GM12865 (cell line): ENCODE results near the gene ORAI3.

Experiments used
- DNase-seq: peaks from one replicate; pipeline ENCODE4 v3.0.0; 2010; ENCODE audit warnings: low read depth
- H3K4me3 ChIP-seq: 2 replicates; pipeline ENCODE4 v1.5.1; 2011; ENCODE audit warnings: mild to moderate bottlenecking, low read depth, low read length, control low read depth
- CTCF ChIP-seq: IDR thresholded peaks from 2 replicates; pipeline ENCODE4 v1.5.1; 2011; ENCODE audit warnings: low read length, control low read depth, low read depth, inconsistent platforms; ENCODE audit not compliant: insufficient read depth; ENCODE audit errors: missing control alignments

ORAI3 gene

DNA sequence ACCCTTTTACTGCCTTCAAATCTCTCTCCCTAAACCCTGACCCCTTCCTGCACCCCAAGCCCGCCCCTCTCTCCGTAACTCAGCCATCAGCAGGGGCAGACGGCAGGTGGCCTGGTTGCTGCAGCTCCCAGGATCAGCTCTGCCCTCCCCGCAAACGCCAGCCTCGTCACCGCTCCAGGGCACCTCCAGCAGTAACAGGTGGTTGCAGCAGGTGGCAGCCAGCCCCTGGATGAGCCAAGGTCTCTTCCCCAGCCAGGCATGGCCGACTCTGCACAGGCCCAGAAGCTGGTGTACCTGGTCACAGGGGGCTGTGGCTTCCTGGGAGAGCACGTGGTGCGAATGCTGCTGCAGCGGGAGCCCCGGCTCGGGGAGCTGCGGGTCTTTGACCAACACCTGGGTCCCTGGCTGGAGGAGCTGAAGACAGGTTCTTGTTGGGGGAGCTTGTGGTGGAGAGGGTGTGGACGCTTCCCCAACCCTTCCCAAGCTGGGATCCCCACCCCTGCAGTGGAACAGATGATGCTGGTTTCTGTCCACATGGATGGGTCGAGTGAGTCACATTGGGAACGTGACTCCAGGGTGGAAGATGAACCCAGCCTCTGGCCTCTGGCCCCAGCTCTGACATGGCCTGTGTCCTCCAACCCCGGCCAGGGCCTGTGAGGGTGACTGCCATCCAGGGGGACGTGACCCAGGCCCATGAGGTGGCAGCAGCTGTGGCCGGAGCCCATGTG lies 36.7 kb downstream of the ORAI3 start:
- no peak for TF ChIP-seq CTCF
- no peak overlapping the region for H3K4me3 ChIP-seq
- no peak for DNase-seq

GRCh38 chr16:30986129-30986991 lies 37.5 kb downstream of the ORAI3 start:
- TF ChIP-seq CTCF, result no peak
- DNase-seq, result no peak
- no peak overlapping the region for H3K4me3 ChIP-seq

GRCh38 chr16:30987581-30988190 lies 38.8 kb downstream of the ORAI3 start:
- no peak for TF ChIP-seq CTCF
- DNase-seq, result no peak

GRCh38 chr16:30989469-30990047 lies 40.7 kb downstream of the ORAI3 start:
- TF ChIP-seq CTCF, result no peak
- H3K4me3 ChIP-seq, result no peak overlapping the region
- DNase-seq, result no peak

More at GRCh38 chr16:30987581-30988190, 38.8 kb downstream of the ORAI3 start:
- no peak overlapping the region for H3K4me3 ChIP-seq

- H3K4me3 ChIP-seq, result no peak overlapping the region
- DNase-seq, result no peak
- no peak for TF ChIP-seq CTCF
These were observed 41.2 kb downstream of the ORAI3 start for GRCh38 chr16:30990105-30990504.

GRCh38 chr16:30991052-30991451 lies 42.2 kb downstream of the ORAI3 start:
- no peak overlapping the region for H3K4me3 ChIP-seq
- TF ChIP-seq CTCF, result no peak

More at GRCh38 chr16:30991052-30991451, 42.2 kb downstream of the ORAI3 start:
- no peak for DNase-seq
